GM19463 (cell line): ENCODE measurements around the gene CAMK2B.

ENCODE experiments used
- ATAC-seq: cut with Tn5 transposase; IDR thresholded peaks from one replicate; pipeline ENCODE4 v1.9.1; 2021; ENCODE audit warnings: mild to moderate bottlenecking, moderate library complexity; ENCODE audit not compliant: unreplicated experiment

CAMK2B gene

DNA sequence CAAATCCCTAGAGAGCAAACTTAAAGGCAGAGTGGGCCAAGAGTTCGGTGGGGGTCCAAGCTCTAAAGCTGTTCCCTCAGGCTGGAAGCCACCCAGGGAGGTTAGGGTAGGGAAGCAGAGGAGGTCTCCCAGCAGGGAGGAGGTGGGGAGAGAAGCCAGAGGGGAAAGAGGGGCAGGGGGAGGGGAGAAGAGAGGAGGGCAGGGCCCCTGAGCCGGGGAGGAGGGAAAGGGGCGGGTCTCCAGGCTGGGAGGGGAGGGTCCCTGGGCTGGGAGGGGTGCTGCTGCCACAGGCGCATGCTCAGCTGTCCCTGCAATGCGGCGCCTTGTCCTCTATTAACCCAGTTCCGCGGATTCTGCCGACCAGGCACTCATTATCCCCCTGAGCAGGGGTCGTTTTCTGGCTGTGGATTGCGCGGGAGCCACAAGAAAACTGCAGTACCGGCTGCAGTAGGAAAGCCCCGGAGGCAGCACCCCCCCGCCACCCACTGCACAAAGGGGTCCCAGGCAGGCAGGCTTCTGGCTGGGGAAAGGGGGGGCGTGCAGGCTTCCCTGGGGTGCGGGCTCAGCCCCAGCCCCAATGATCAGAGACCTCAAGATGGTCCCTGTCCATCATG lies 49.3 kb downstream of the CAMK2B start:
- ATAC-seq: no peak

DNA sequence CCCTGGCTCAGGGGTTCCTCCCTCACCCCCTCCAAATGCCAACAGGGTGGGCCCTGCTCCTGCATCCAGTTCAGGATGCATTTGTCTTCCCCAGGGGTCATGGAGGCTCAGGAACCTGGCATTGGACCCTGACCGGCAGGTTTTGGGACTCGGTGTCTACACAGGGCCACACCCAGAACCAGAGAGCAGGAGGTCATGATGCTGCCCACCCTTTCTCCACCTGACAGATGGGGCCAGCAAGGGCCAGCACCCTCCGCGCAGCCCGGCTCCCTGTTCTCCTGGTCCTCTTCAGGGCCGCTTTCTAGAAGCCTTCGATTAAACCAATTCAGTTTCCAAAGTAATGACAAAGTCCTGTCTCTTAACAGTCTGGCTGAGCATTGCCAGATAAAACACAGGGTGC lies 50.2 kb downstream of the CAMK2B start:
- ATAC-seq: no peak

- ATAC-seq: no peak
Measured at GRCh38 chr7:44274623-44274975, 50.8 kb downstream of the CAMK2B start.

- ATAC-seq: peak; percentile 76
Measured at GRCh38 chr7:44273681-44274622, 51.4 kb downstream of the CAMK2B start.

DNA sequence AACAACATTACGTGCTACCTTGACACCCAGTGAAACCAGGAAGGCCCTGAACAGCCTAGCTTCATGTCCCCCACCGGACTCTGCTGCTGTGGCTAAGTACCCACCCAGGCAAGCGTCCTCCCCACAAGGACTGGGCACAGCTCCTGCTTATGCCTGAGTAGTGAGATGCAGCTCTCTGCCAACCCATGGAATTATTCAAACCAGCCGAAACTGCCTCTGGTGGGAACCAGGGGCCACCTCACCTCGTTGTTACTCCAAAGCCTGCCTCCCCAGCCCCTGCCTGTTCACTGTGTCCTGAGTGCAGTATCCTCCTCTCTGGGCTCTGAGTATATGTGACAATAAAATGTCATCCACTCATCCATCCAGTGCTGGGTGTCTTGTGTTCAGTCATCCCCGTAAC lies 52.4 kb downstream of the CAMK2B start:
- no peak for ATAC-seq

DNA sequence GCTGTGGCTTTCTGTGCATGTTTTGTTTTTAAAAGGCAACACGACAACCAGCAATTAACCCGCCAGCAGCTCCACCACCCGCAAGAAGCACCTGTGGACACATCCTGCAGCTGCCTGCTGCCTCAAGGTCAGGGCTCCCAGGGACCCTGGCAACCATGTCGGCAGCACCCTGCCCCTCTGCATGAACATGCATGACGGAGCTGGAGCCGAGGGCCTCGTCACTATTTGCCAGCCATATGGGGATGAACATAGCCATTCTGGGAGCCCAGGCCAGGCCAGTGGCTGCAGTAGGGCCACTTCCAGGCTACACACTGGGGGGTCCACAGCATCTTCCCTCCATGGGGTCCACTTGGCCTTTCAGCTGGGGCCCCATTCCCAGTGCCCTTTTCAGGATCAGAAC lies 52.9 kb downstream of the CAMK2B start:
- no peak for ATAC-seq

GRCh38 chr7:44269943-44270493 lies 55.4 kb downstream of the CAMK2B start:
- ATAC-seq: no peak

DNA sequence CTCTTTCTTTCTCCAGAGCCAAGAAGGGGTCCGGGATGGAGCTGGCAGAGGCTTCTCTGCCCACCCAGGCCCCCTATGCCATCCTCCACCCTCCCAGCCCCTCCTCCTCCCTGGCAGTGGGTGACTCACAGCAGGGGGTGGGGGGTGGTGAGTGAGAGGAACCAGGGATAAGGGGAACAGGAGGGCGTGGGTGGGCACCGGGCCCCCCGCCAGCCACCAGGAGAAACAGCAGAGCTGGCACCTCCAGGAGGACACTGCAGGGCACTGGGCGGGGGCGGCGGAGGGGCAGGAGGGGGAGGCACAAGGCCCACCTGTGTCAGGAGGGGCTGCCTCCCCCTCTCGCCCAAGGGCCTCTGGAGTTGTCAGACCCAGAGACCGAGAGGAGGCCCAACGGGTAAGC lies 56.0 kb downstream of the CAMK2B start:
- no peak for ATAC-seq

- no peak for ATAC-seq
Measured at GRCh38 chr7:44268671-44269070, 56.7 kb downstream of the CAMK2B start.

- no peak for ATAC-seq
Measured at GRCh38 chr7:44267719-44268421, 57.5 kb downstream of the CAMK2B start.

DNA sequence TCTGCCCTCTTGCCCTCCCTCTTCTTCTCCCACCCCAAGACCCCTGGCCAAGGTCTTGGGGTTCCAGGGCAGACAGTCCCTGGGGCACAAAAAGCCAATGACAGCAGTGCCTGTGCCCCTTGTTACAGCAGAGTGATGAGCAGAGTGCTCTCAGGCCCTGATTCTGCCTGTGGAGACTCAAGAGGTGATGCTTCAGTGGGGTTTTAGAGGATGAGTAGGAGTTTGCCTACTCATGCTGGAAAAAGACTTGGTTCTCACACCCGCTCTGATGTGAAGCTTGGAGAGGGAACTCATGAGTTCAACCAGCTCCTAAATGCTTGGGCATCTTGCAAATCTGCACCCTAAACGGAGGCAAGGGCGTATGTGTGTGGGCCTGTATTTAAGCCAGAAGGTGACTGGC lies 58.2 kb downstream of the CAMK2B start:
- ATAC-seq: no peak

GRCh38 chr7:44266526-44266925 lies 58.9 kb downstream of the CAMK2B start:
- ATAC-seq: no peak

DNA sequence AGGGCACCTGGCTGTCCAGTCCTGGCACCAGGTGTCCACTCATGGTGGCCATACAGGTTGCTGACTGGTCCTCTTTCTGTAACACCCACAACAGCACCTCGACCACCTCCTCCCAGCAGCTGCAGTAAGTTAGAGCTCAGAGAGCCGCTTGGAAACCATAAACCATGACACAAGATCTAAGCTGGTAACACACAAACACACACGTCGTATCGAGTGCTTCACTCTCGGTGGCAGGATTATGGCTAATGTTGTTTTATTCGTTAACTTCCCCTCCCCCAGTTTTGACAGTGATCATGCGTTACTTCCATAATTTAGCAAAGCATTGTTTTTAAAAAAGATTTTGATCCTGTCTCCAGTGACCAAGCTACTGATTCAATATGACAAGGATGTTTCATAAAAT lies 59.7 kb downstream of the CAMK2B start:
- ATAC-seq: no peak

- no peak for ATAC-seq
Measured at GRCh38 chr7:44264221-44264931, 61.0 kb downstream of the CAMK2B start.

GRCh38 chr7:44263326-44264082 lies 61.9 kb downstream of the CAMK2B start:
- no peak for ATAC-seq

DNA sequence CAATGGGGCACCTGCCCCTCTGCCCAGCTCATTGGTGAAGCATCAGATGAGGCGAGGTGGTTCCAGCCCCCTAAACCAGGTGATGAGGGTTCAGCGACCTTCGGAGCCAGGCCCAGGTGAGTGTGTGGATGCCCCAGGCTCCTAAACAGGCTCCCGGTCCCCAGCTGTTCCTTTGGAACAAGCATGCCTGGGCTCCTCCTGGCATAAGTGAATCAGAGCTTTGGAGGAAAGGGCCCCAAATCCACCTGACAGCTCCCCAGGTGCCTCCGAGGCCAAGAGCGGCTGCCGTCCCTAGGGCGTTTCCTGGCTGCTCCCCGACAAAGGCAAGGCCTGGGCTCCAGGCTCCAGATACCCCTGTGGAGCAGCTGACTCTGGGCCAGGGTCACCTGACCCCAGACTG lies 63.4 kb downstream of the CAMK2B start:
- no peak for ATAC-seq

DNA sequence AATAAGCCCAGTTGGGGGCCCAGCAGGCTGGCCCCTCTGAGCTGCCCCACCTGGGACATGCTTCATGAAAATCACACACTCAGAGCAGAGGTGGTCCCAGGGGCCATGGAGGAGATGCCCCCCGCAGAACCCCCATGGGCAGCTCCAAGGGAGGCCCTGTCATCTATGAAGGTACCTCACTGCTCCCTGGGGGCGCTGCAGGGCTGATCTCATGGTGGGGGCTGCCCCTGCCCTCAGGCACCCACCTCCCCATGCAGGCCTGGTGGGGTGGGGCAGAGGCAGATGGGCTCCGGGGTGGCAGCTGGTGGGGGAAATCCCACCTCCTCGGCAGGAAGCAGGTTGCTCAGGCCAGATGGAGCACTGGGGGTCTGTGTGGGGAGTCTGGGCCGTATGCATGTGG lies 64.2 kb downstream of the CAMK2B start:
- ATAC-seq: no peak

- ATAC-seq: no peak
Measured at GRCh38 chr7:44259547-44260457, 65.6 kb downstream of the CAMK2B start.

DNA sequence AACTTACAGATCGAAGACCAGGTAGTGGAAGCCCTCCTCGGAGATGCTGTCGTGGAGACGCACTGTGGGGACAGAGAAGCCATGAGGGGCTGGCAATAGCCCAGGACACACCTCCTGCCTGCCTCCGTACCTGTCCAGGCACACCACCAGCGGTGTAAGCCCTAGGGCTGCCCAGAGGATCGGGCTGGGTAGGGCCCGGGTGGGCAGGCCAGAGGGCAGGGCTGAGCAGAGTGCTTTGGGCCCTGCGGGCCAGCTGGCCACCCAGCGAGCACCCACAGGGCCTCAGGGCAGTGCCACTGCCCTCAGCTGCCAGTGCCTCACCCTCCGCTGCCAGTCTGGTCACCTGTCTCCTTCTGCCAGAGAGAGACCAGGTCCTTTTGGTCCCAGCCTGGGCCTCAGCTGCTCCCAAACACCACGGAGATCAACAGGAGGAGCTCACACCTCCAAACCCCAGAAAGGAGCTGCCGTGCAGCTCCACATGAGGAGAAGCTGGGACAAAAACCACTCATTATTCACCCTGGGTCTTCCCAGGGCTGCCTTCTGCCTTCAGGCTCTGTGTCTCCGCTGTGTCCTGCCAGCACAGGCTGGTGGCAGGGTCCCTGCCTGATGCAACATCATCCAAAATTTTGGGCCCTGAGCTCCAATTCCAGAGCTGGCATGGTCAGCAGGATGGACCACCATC lies 66.4 kb downstream of the CAMK2B start:
- ATAC-seq: no peak
